NCI-H748 (cell line): Measurements from ENCODE around the gene UBE2A.

ENCODE experiments used
- DNase-seq: peaks from one replicate; lab custom pipeline; 2025; ENCODE audit not compliant: unreplicated experiment; lab: John Stamatoyannopoulos, UW

The UBE2A gene

DNA sequence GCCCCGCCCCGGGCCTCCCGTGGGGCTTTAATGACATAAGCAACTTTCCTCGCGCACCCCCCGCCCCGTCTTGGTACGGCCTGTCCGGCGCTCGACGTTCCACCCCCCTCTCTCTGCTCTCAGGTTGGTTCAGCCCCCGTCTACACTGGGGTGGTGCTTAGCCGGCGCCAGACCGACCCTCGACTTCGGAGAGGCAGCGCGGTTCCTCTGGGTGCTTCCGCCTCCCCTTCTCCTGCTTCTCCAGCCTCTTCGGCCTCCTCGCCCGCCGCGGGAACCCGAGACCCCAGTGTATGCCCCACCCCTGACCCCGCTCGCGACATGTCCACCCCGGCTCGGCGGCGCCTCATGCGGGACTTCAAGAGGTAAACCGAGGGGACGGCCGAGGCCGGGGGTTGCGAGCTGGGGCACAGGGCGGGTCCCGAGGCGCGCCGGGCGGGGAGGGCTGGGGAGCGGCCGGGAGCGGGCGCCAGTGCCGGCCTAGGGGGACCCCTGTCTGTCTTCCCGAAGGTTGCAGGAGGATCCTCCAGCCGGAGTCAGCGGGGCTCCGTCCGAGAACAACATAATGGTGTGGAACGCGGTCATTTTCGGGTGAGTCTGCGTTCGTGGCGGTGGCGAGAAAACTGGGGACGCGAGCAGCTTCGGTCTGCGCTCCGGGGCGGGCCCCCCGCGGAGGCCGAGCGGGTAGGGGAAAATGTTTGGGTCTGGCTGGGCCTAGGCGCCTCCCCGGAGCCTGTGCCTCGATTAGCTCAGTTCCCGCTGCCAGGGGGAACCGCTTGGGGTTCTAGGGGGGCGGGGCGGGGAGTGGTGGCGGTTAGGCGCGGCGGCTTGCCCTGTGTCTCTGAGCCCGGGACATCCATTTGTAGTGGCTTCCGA lies at the start of gene UBE2A:
UBE2A (plus strand) TSS at position 170 of the 873 bp plus-strand sequence; CDS start at position 319, 149 bp downstream.
- DNase-seq = peak; percentile 96

DNA sequence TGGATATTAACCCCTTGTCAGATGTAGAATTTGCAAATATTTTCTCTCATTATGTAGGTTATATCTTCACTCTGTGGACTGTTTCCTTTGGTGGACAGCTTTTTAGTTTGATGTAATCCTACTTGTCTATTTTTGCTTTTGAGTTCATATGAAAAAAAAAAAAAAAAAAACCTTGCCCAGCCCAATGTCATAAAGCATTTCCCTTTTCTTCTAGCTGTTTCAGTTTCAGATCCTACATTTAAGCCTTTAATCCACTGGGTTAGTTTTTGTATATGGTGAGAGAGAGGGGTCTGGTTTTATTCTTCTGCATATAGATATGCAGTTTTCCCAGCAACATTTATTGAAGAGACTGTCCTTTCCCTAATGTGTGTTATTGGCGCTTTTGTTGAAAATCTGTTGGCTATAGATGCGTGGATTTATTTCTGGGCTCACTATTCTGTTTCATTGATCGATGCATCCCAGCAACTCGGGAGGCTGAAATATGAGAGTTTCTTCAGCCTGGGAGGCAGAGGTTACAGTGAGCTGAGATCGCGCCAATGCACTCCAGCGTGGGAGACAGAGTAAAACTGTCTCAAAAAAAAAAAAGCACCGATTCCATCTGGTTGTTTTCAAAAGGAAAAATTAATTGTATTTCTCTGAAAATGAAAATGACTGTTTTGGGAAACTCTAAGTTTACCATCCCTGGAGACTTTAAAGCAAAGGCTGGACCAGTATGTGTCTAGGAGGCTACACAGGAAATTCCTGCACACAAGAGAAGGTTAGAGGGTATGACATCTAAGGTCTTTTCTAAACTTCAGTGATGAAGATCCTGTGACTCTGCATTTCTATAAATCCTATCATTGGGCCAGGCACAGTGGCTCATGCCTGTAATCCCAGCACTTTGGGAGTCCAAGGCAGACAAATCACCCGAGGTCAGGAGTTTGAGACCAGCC lies 44.8 kb upstream of the UBE2A start:
- no peak for DNase-seq

DNA sequence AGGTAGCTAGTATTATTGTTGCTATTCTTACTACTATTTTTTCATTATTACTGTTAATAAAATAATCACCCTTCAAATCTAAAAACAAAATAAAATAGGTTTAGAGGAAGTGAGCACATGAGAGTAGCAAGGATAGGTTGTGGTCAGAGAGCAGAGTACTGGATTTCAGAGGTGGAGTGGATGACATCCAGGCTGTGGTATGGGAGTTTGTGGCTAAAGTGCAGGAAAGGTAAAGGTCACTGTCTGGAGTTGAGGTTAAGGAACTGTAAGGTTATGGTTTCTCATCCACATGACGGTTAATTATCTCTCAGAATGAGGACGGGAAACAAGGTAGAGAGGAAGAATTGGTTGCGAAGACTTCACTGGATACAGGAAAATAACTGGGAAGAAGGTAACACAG lies 36.9 kb upstream of the UBE2A start:
- DNase-seq = no peak

DNA sequence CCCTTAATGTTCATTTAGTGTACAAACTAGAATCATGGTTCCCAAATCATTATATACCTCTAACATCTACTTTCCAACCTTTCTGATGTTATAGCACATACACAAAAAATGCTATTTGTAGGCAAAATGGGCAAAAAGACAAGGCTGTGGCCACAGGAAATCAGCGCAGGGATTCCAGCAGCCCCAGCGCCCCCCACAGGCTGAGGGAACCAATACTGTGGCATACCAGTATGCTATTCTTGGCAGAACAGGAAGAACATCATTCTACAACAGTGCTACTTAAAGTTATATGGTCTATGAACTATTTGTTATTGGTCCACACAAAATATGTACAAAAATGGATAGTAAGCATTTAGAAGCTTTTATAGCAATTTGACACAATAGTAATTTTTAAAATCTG lies 34.5 kb upstream of the UBE2A start:
- DNase-seq = no peak

DNA sequence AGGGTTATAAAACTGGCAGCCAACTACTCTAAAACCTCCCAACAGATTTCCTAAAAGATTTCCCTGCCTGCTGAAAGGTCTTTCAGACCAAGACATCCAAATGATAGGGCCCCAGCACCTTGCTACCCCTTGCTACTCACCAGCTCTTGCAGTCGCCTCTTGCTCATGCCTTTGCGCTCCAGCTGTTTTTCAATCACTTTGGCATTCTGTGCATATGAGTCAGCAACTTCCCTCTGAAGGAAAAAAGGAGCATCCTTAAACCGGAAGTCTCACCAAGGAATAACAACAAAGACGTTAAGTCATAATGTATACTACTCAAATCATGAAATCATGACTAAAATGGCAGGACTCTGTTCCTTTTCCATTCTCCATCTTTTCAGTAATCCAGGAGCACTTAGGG lies 33.2 kb upstream of the UBE2A start:
- no peak for DNase-seq

DNA sequence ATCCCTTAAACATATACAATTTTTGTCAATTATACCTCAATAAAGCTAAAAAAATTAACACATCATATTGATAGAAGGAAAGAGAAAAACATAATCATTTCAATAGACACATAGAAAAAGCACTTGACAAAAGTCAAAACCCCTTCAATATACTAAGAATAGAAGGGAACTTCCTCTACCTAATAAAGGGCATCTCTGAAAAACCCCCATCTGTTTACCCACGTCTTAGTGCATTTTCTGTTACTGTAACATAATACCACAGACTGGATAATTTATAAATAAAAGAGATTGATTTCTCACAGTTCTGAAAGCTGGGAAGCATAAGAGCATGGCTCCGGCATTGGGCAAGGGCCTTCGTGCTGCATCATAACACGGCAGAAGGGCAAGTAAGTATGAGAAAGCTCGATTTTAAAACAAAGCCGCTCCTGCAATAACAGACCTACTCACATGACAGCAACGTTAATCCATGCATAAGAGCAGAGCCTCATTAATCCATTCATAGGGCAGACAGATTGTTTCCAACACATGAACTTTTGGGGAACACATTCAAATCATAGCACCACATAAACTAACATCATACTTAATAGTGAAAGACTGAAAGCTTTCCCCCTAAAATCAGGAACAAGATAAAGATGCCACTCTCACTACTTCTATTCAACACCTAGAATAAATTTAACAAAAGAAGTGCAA lies 24.9 kb upstream of the UBE2A start:
- DNase-seq = no peak

DNA sequence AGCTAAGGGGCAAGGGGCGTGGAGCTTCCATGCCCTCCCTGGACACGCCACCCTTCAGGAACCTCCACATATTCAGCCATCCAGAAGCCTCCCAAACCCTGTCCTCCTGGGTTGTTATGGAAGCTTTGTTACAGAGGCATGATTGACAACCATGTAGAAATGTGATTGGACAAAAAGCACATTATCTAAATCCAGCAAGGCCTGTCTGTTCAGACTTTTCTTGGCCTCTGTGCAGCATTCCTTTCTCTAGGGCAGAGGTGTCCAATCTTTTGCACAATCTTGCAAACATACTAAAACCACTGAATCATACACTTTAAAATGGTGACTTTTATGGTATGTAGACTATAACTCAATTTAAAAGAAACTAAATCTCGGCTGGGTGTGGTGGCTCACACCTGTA lies 21.9 kb upstream of the UBE2A start:
- DNase-seq = no peak

DNA sequence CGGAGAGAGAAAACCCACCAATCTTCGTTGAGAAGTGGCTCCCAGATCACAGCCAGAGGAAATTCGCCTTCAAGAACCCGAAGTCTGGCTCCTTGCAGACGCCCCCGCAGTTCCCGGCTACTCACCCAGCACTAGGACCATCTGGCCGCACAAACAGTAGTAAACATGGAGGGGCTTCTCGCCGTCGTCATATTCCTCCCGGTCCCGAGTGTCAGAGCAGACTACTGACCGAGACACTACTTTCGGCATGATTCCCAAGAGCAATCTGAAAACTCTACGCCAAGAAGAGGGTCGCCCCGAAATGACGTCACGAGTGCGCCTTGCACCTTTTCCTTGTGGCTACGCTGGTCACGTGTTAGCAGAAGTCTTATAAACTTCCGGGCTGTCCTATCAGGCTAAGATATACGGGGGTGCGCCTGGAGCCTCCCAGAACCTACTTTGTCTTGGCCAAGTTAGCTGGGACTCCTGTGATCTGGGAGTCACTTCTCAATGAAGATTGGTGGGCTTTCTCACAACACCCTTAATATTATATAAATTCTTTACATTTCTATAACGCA lies 9.2 kb upstream of the UBE2A start, which contains the start of gene STEEP1:
STEEP1 (minus strand) TSS at position 303 of the 557 bp plus-strand sequence; CDS start at position 249, 54 bp downstream.
- DNase-seq = peak; percentile 98

DNA sequence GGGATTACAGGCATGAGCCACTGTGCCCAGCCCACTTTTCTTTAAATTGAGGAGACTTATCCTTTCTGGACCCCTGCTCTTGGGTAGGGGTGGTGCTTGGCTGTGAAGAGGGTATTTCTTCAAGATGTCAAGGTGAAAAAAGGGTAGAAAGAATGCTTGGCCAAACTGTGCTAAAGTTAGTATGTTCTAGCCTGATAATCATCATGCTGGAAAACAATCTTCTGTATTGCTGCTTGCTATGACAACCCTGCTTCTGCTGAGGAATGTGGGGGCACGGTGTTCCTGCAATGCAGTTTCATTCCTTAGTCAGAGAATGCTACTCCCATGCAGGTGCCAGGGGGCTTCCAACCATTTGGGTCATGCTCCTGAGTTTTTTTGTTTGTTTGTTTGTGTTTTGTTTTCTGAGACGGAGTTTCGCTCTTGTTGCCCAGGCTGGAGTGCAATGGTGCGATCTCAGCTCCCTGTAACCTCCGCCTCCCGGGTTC lies 4.0 kb upstream of the UBE2A start:
- no peak for DNase-seq

DNA sequence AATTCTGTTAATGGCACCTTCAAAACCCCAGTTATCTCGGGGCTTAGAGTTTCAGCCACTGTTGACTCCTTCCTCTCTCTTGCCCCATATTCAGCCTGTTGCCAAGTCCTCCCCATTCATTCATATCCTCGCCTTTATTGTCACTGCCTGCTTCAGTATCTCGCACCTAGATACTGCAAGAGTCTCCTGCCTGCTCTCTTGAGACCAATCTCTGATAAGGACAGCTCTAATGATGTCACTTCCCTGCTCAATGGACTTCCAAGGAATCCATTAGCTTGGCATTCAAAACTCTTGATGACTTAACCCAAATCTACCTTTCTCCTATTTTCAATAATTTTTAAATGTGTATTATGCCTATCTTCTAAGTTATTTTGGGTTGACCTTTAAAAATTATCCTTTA lies 1.1 kb upstream of the UBE2A start:
- no peak for DNase-seq

DNA sequence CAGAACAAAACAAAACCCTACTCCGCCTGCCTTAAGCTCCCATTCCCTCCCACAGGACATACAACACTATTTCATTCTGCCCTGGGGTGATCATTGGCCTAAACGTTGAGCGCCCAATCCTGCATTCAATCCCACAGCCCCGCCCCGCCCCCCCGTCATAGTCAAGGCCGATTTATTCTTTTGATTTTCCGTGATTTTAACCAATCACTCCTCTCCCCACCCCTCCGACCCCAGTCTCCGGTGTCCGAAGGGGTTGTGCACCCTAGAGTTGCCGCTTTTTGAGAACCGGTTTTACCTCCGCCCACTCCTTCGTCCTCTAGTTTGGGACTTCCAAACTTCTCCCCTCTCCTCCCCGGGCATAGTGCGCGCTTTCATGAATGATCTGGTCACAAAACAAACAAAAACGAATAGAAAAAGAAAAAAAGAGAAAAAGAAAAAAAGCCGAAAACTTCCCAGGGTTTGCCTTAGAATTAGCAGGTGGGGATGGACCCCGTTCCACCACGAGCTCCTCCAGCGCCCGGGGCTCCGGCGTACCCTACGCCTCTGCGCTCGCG lies 446 bp upstream of the UBE2A start:
- peak; percentile 60 for DNase-seq

DNA sequence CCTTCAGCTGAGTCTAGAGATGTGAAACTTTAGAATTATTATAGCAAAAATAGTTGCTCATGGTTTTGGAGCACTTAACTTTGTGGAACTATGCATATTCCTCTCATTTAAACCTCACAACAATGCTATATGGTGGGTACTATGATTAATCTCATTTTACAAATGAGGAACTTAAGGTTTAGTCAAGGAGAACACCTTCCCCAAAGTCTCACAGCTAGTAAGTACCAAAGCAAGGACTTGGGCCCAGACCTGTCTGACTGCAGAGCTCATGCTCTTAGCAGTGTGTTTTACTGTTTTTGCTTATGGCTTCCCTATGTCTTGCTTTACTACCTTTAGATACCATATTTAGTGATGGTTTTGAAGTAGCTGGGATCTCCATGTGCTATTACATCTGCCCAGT lies 5.1 kb downstream of the UBE2A start:
- DNase-seq = no peak

DNA sequence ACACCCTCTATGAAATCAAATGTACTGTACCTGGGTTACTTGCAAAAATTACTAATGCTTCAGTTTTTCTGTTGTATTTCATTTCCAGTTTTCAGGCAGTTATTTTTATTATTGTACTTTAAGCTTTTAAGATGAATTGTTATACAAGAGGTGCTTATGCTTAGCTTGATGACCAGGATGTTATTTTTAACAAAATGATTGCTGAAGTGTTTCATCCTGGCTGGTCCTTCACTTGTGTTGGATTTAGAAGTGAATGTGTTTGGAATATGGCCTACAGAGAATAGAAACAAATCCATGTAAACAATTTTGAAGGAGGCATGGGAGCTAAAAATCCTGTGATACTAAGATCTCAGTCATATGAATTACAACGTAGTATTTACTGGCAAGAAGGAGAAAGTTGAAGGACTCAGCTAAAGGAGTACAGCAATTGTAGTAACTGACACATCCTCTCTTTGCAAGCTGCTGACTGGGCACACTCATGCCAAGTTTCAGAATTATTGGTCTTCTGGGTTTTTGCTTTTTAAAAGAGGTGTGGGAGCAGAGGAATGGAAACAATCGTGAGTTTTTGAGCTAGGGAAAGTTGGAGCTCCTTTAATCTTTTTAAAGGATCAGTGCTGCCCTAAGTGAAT lies 9.2 kb downstream of the UBE2A start:
- DNase-seq = no peak

DNA sequence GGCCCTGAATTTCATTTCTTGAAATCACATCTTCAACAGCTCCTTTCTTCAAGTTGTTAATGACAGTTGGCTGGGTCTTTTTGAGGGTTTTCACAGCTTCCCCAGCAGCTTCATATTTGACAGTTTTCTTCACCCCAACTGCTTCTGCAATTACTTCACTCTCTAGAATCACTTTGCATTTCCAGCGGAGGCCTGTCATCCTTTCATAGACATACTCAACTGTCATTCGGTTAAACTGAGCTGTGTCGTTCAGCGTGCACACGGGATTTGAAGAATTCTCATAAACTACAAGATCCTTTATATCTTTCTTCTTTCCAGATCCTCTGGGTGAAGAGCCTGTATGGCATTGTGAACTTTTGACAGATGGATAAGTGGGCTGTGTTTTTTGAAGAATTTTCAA lies 15.4 kb downstream of the UBE2A start:
- DNase-seq = no peak

DNA sequence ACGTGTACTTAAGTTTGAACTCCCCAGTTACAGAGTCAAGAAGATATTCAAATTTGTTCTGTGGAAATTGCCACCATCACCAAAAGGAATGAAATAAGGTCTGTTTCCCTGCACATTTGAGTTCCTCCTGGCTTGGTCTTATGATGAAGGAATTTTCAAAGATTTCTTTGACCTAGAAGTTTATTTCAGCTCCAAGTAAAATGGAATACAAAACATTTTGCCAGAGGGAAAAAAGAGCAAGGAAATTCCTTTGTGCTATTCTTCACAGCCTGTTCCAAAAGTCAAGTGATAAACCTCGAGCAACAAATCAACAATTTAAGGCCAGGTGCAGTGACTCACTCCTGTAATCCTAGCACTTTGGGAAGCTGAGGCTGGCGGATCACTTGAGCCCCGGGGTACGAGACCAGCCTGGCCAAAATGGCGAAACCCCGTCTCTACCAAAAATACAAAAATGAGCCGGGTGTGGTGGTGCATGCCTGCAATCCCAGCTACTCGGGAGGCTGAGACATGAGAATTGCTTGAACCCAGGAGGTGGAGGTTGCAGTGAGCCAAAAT lies 28.4 kb downstream of the UBE2A start:
- no peak for DNase-seq

DNA sequence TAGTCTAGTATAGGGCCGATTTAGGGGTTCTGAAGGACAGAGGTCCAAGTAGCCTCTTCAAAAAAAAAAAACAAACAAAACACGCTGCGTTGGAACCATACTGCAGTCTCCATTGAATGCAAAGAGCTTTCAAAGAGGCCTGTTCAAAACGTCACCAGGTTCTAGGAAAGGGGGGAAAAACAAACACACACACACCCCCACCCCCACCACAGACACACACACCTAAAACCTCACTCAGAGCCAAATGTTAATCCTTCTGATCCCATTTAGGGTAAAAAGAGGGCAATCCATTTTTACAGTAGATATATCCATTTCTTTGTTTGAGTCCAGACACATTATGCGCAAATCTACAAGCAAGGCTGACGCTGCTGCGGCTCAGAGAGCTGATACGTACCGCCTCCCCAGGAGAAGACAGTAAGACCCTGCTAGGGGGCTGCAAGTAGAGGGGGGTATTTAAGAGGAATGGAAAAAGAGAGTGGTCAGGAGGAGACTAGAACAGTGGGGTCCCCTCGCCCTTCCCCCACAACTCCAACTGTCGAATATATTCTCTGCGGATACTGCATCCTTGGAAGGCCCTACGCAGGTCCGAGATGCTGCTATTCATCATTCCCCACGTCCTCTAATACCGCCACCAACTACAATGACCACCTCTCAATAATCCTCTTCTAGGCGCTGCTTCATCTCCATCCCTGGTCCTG lies 30.6 kb downstream of the UBE2A start:
- peak; percentile 57 for DNase-seq

DNA sequence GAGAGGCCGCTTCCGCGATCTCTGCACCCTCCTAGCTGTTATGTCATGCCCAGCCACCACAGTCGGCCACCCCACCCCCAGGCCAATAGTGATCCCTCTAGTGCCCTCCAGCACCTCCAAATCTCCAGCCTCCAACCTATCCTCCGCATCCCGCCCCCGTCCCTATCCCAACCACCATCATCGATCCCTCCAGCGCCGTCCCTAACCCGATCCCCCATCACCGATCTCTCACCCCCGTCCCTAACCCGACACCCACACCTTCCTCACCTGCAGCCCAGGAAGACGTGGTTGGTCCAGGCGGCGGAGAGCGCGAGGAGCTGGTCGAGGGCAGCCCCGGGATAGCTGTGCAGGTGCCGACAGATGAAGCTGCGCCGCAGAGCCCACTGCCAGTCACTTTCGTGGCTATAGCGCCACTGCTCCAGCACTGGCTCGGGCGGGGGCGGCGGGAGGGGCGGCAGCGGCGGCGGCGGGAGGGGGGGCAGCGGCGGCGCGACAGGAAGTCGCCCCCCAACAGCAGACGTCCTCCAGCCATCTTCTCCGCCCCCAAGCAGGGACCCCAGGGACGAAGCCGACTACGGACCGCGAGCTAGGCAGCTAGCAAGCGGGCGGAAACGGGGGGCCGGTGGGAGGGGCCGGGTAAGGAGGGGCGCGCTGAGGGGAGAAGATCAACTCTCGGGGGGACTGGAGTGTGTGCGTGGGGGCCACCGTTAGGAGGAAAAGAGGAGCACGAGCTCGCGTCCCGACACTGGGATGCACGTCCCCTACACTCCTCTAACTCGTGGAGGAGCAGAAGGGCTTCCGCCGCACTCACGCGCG lies 31.3 kb downstream of the UBE2A start:
- DNase-seq = peak; percentile 69
